ENCODE data around the gene CHIA.
"Not testable (repeated sequence)": the region's sequence is repeated elsewhere in the genome, so short reads cannot be mapped to it uniquely, and the experiment has no call there.

GRCh38 chr1:111335214-111335877, 44.7 kb downstream of the CHIA start:
- TF ChIP-seq CTCF (conservative IDR thresholded peaks at IDR 0.05 in 1 of 2, IDR thresholded peaks at IDR 0.05 in 1 of 2; ENCODE audit: low read depth in 1 of 2, low read length in 2 of 2); EZH2 (IDR thresholded peaks at IDR 0.05; ENCODE audit: low read length, missing control alignments): not testable (repeated sequence)

Measured in fibroblast of lung (primary cell).